Adrenal gland (tissue), 5 donors: ENCODE results near the gene ADARB2.

ENCODE experiments used
- POLR2A ChIP-seq, 2 donors: fragments of 450-650 bp; IDR thresholded peaks; one replicate each; pipeline ENCODE4 v1.6.1; 2017; ENCODE audit warnings: antibody characterized with exemption in 2 of 2, mild to moderate bottlenecking in 2 of 2, moderate library complexity in 1 of 2
- TF ChIP-seq, protein P1 (sequence below), 6 experiments: fragments of 450-650 bp in 4 of 6; fragments of 200-600 bp in 2 of 6; sonication (generic) in 1 of 6; IDR thresholded peaks; 1 replicate in 5 of 6; 2 replicates in 1 of 6; pipeline versions ENCODE4 v1.5.1 to v1.8.0; 2016 to 2021; ENCODE audit warnings: antibody characterized with exemption in 6 of 6, mild to moderate bottlenecking in 2 of 6, moderate library complexity in 1 of 6
- donor health status: DM: no; HTN: no; CAD: no.

- TF ChIP-seq, protein P1, sequence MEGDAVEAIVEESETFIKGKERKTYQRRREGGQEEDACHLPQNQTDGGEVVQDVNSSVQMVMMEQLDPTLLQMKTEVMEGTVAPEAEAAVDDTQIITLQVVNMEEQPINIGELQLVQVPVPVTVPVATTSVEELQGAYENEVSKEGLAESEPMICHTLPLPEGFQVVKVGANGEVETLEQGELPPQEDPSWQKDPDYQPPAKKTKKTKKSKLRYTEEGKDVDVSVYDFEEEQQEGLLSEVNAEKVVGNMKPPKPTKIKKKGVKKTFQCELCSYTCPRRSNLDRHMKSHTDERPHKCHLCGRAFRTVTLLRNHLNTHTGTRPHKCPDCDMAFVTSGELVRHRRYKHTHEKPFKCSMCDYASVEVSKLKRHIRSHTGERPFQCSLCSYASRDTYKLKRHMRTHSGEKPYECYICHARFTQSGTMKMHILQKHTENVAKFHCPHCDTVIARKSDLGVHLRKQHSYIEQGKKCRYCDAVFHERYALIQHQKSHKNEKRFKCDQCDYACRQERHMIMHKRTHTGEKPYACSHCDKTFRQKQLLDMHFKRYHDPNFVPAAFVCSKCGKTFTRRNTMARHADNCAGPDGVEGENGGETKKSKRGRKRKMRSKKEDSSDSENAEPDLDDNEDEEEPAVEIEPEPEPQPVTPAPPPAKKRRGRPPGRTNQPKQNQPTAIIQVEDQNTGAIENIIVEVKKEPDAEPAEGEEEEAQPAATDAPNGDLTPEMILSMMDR (IDR thresholded peaks at IDR 0.05): no peak
- TF ChIP-seq POLR2A (IDR thresholded peaks at IDR 0.05): no peak
These were observed 161.7 kb downstream of the ADARB2 start for GRCh38 chr10:1575481-1576244.
